SK-N-SH treated with all-trans-retinoic acid at 6 μM for 48 hours (cell line): ENCODE data around the gene PPARGC1A.

Experiments used
- ATAC-seq: fragments of 200-7000 bp; cut with Tn5 transposase; 3 replicates; pipeline ENCODE4 v1.9.1; 2020; ENCODE audit warnings: mild to moderate bottlenecking, moderate library complexity
- ARNTL ChIP-seq: fragments of 450-650 bp; formaldehyde crosslinking; IDR thresholded peaks from 2 replicates; pipeline ENCODE4 v1.5.0; 2020; ENCODE audit warnings: low read depth, mild to moderate bottlenecking, moderate library complexity, borderline replicate concordance
- BACH2 ChIP-seq: fragments of 250-450 bp; sonication (Bioruptor Pico); IDR thresholded peaks from 2 replicates; pipeline ENCODE4 v1.9.0; 2021; ENCODE audit warnings: mild to moderate bottlenecking, borderline replicate concordance
- CSDC2 ChIP-seq: fragments of 250-450 bp; sonication (Bioruptor Pico); IDR thresholded peaks from 2 replicates; pipeline ENCODE4 v1.5.0; 2020; ENCODE audit warnings: mild to moderate bottlenecking, moderate library complexity
- ESRRG ChIP-seq: fragments of 250-450 bp; sonication (Bioruptor Pico); IDR thresholded peaks from 2 replicates; pipeline ENCODE4 v1.6.1; 2021; ENCODE audit warnings: mild to moderate bottlenecking
- GLIS3 ChIP-seq: fragments of 250-450 bp; sonication (Bioruptor Pico); IDR thresholded peaks from 2 replicates; pipeline ENCODE4 v1.5.0; 2020; ENCODE audit warnings: mild to moderate bottlenecking, moderate library complexity
- ISL1 ChIP-seq: fragments of 250-450 bp; sonication (Bioruptor Pico); IDR thresholded peaks from 2 replicates; pipeline ENCODE4 v2.1.2; 2022; ENCODE audit warnings: mild to moderate bottlenecking, moderate library complexity
- OSR1 ChIP-seq: fragments of 250-450 bp; sonication (Bioruptor Pico); IDR thresholded peaks from 2 replicates; pipeline ENCODE4 v1.8.0; 2022; ENCODE audit warnings: moderate library complexity, mild to moderate bottlenecking, inconsistent platforms
- PPARA ChIP-seq: fragments of 250-450 bp; sonication (Bioruptor Pico); IDR thresholded peaks from 2 replicates; pipeline ENCODE4 v1.5.0; 2020; ENCODE audit warnings: mild to moderate bottlenecking, borderline replicate concordance
- RARB ChIP-seq: fragments of 250-450 bp; sonication (Bioruptor Pico); IDR thresholded peaks from 2 replicates; pipeline ENCODE4 v1.8.0; 2021; ENCODE audit warnings: mild to moderate bottlenecking, moderate library complexity
- SNAI2 ChIP-seq: fragments of 250-450 bp; sonication (Bioruptor Pico); IDR thresholded peaks from 2 replicates; pipeline ENCODE4 v1.5.0; 2020; ENCODE audit warnings: mild to moderate bottlenecking, moderate library complexity
- TCF4 ChIP-seq: fragments of 250-450 bp; sonication (Bioruptor Pico); IDR thresholded peaks from 2 replicates; pipeline ENCODE4 v1.8.0; 2021; ENCODE audit warnings: mild to moderate bottlenecking, moderate library complexity, borderline replicate concordance
- TOX ChIP-seq: fragments of 250-450 bp; sonication (Bioruptor Pico); IDR thresholded peaks from 2 replicates; pipeline ENCODE4 v1.8.0; 2021; ENCODE audit warnings: mild to moderate bottlenecking, moderate library complexity, borderline replicate concordance
- ZFP3 ChIP-seq: fragments of 250-450 bp; sonication (Bioruptor Pico); IDR thresholded peaks from 2 replicates; pipeline ENCODE4 v1.5.0; 2020; ENCODE audit warnings: mild to moderate bottlenecking, moderate library complexity
- ZNF565 ChIP-seq: fragments of 450-650 bp; formaldehyde crosslinking; conservative IDR thresholded peaks from 2 replicates; pipeline ENCODE4 v1.5.0; 2020; ENCODE audit warnings: low read depth, mild to moderate bottlenecking, moderate library complexity
- ZNF70 ChIP-seq: fragments of 450-650 bp; formaldehyde crosslinking; IDR thresholded peaks from 2 replicates; pipeline ENCODE4 v1.5.0; 2020; ENCODE audit warnings: mild to moderate bottlenecking, moderate library complexity
- ZNF8 ChIP-seq: fragments of 450-650 bp; formaldehyde crosslinking; IDR thresholded peaks from 2 replicates; pipeline ENCODE4 v1.5.0; 2020; ENCODE audit warnings: mild to moderate bottlenecking, moderate library complexity
- TF ChIP-seq, protein P1 (sequence below): fragments of 250-450 bp; sonication (Bioruptor Pico); IDR thresholded peaks from 2 replicates; pipeline ENCODE4 v1.5.1; 2021; ENCODE audit warnings: mild to moderate bottlenecking, moderate library complexity
- TF ChIP-seq, protein P2 (sequence below): fragments of 250-450 bp; sonication (Bioruptor Pico); IDR thresholded peaks from 2 replicates; pipeline ENCODE4 v1.5.1; 2020; ENCODE audit warnings: low read depth, mild to moderate bottlenecking, moderate library complexity
- TF ChIP-seq, protein P3 (sequence below): fragments of 250-450 bp; sonication (Bioruptor Pico); IDR thresholded peaks from 2 replicates; pipeline ENCODE4 v1.8.0; 2020; ENCODE audit warnings: mild to moderate bottlenecking, moderate library complexity, borderline replicate concordance
- TF ChIP-seq, protein P4 (sequence below): fragments of 250-450 bp; sonication (Bioruptor Pico); IDR thresholded peaks from 2 replicates; pipeline ENCODE4 v1.5.0; 2020; ENCODE audit warnings: mild to moderate bottlenecking, moderate library complexity
- TF ChIP-seq, protein P5 (sequence below): fragments of 250-450 bp; sonication (Bioruptor Pico); IDR thresholded peaks from 2 replicates; pipeline ENCODE4 v1.8.0; 2021; ENCODE audit warnings: low read depth, mild to moderate bottlenecking, moderate library complexity, borderline replicate concordance

PPARGC1A gene

DNA sequence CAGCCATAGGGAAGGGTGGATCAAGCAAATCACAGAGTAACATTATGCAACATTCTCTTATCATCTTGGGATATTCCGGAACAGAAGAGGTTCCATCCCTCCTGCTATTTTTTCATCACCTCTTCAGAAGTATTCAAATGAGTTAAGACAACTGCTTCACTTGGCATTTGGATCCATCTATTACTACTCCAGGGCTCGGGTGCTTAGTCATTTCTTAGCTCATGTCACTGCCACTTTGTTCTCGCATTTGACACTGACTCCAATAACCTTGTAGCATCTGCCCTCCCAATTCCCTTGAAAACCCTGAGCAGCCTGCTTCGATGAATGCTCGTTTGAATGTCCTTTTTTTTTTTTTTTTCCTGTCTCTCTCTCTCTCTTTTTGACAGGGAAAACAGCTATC is 114.9 kb downstream of the PPARGC1A start:
- TF ChIP-seq, protein P1, sequence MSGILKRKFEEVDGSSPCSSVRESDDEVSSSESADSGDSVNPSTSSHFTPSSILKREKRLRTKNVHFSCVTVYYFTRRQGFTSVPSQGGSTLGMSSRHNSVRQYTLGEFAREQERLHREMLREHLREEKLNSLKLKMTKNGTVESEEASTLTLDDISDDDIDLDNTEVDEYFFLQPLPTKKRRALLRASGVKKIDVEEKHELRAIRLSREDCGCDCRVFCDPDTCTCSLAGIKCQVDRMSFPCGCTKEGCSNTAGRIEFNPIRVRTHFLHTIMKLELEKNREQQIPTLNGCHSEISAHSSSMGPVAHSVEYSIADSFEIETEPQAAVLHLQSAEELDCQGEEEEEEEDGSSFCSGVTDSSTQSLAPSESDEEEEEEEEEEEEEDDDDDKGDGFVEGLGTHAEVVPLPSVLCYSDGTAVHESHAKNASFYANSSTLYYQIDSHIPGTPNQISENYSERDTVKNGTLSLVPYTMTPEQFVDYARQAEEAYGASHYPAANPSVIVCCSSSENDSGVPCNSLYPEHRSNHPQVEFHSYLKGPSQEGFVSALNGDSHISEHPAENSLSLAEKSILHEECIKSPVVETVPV: no peak
- no peak for TF ChIP-seq ZFP3 (CRISPR knock-in tag)
- TF ChIP-seq CSDC2 (CRISPR knock-in tag): no peak
- no peak for TF ChIP-seq TOX
- TF ChIP-seq, protein P2, sequence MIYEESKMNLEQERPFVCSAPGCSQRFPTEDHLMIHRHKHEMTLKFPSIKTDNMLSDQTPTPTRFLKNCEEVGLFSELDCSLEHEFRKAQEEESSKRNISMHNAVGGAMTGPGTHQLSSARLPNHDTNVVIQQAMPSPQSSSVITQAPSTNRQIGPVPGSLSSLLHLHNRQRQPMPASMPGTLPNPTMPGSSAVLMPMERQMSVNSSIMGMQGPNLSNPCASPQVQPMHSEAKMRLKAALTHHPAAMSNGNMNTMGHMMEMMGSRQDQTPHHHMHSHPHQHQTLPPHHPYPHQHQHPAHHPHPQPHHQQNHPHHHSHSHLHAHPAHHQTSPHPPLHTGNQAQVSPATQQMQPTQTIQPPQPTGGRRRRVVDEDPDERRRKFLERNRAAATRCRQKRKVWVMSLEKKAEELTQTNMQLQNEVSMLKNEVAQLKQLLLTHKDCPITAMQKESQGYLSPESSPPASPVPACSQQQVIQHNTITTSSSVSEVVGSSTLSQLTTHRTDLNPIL (CRISPR knock-in tag): no peak
- no peak for TF ChIP-seq OSR1
- no peak for TF ChIP-seq ESRRG (CRISPR knock-in tag)
- no peak for TF ChIP-seq ZNF565 (CRISPR knock-in tag)
- no peak for TF ChIP-seq SNAI2
- TF ChIP-seq ARNTL (CRISPR knock-in tag): no peak
- TF ChIP-seq BACH2 (CRISPR knock-in tag): no peak
- TF ChIP-seq, protein P3, sequence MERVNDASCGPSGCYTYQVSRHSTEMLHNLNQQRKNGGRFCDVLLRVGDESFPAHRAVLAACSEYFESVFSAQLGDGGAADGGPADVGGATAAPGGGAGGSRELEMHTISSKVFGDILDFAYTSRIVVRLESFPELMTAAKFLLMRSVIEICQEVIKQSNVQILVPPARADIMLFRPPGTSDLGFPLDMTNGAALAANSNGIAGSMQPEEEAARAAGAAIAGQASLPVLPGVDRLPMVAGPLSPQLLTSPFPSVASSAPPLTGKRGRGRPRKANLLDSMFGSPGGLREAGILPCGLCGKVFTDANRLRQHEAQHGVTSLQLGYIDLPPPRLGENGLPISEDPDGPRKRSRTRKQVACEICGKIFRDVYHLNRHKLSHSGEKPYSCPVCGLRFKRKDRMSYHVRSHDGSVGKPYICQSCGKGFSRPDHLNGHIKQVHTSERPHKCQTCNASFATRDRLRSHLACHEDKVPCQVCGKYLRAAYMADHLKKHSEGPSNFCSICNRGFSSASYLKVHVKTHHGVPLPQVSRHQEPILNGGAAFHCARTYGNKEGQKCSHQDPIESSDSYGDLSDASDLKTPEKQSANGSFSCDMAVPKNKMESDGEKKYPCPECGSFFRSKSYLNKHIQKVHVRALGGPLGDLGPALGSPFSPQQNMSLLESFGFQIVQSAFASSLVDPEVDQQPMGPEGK: no peak
- TF ChIP-seq, protein P4, sequence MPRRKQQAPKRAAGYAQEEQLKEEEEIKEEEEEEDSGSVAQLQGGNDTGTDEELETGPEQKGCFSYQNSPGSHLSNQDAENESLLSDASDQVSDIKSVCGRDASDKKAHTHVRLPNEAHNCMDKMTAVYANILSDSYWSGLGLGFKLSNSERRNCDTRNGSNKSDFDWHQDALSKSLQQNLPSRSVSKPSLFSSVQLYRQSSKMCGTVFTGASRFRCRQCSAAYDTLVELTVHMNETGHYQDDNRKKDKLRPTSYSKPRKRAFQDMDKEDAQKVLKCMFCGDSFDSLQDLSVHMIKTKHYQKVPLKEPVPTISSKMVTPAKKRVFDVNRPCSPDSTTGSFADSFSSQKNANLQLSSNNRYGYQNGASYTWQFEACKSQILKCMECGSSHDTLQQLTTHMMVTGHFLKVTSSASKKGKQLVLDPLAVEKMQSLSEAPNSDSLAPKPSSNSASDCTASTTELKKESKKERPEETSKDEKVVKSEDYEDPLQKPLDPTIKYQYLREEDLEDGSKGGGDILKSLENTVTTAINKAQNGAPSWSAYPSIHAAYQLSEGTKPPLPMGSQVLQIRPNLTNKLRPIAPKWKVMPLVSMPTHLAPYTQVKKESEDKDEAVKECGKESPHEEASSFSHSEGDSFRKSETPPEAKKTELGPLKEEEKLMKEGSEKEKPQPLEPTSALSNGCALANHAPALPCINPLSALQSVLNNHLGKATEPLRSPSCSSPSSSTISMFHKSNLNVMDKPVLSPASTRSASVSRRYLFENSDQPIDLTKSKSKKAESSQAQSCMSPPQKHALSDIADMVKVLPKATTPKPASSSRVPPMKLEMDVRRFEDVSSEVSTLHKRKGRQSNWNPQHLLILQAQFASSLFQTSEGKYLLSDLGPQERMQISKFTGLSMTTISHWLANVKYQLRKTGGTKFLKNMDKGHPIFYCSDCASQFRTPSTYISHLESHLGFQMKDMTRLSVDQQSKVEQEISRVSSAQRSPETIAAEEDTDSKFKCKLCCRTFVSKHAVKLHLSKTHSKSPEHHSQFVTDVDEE (CRISPR knock-in tag): no peak
- no peak for TF ChIP-seq ISL1
- no peak for TF ChIP-seq TCF4 (CRISPR knock-in tag)
- no peak for TF ChIP-seq PPARA (CRISPR knock-in tag)
- ATAC-seq: no peak

DNA sequence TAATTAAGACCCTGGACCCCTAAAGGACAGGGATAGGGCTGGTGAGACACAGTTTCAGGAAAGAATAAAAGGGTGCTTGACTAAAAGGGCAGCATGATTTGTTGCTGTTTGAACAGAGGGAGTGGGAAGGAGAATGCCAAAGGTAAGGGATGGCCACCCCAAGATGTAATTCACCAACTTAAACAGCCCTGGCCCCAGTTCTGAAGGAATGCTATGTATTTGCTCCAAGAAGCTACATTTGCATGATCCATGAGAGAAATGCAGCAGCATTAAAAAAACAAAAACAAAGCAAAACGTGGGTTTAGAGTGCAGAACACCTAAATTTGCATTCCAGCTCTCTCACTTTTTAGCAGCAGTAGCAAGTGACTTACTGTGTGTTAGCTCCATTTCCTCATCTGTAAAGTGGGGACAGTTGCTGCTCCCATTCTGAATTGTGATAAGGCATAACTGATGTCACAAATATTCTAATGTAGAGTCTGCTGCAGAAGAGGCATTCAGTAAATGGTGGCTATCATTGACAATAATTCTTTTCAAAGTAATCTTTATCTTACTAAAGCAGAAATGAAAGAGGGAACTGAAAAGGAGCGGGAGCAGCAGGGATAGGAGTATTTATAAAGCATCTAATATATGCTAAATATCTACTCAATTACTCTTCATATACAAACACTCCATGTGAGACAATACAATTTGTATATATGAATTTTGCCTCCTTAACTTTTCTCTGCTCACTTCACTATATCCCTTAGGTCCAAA is 115.8 kb downstream of the PPARGC1A start:
- ATAC-seq: no peak
- TF ChIP-seq, protein P2 (CRISPR knock-in tag): no peak
- no peak for TF ChIP-seq GLIS3
- TF ChIP-seq ESRRG (CRISPR knock-in tag): no peak
- TF ChIP-seq TOX: no peak
- TF ChIP-seq ZNF8 (CRISPR knock-in tag): no peak
- TF ChIP-seq OSR1: no peak
- no peak for TF ChIP-seq SNAI2
- TF ChIP-seq ISL1: no peak
- TF ChIP-seq ARNTL (CRISPR knock-in tag): no peak
- TF ChIP-seq RARB (CRISPR knock-in tag): no peak
- no peak for TF ChIP-seq CSDC2 (CRISPR knock-in tag)
- TF ChIP-seq, all 23 proteins: peak for 0

DNA sequence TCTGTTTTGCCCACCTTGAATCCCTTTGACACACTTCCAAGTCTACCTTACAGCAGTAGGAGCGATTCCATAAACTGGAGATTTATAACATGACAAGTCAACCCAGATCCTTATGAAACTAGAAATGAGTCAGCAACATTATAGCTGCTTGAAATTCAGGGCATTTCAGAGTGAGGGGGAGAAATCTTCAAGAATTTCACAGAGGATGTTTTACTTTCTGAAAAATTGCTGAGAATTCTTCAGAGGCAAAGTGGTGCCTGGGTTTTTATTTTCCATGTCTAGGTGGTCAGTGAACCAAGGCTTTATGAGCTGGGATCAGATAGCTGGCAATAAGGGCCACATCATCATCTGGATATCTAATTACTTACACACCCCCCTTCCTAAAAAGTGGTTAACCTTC is 119.8 kb downstream of the PPARGC1A start:
- no peak for ATAC-seq
- TF ChIP-seq, protein P5, sequence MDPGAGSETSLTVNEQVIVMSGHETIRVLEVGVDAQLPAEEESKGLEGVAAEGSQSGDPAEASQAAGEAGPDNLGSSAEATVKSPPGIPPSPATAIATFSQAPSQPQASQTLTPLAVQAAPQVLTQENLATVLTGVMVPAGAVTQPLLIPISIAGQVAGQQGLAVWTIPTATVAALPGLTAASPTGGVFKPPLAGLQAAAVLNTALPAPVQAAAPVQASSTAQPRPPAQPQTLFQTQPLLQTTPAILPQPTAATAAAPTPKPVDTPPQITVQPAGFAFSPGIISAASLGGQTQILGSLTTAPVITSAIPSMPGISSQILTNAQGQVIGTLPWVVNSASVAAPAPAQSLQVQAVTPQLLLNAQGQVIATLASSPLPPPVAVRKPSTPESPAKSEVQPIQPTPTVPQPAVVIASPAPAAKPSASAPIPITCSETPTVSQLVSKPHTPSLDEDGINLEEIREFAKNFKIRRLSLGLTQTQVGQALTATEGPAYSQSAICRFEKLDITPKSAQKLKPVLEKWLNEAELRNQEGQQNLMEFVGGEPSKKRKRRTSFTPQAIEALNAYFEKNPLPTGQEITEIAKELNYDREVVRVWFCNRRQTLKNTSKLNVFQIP (CRISPR knock-in tag): no peak
- TF ChIP-seq OSR1 (no peak), ZNF565 (CRISPR knock-in tag) (no peak), ZNF70 (CRISPR knock-in tag) (no peak), ARNTL (CRISPR knock-in tag) (no peak), ZFP3 (CRISPR knock-in tag) (no peak), ESRRG (CRISPR knock-in tag) (no peak), CSDC2 (CRISPR knock-in tag) (no peak)
- TF ChIP-seq, protein P4 (CRISPR knock-in tag): no peak
- TF ChIP-seq, protein P3: no peak
- TF ChIP-seq, all 23 proteins: peak for 0
